SHP77 treated with DMSO at 0.1 percent for 48 hours (cell line): Measurements from ENCODE around the gene SORCS1.

Experiments used
- DNase-seq: peaks from one replicate; lab custom pipeline; 2025; lab: John Stamatoyannopoulos, UW

The SORCS1 gene

DNA sequence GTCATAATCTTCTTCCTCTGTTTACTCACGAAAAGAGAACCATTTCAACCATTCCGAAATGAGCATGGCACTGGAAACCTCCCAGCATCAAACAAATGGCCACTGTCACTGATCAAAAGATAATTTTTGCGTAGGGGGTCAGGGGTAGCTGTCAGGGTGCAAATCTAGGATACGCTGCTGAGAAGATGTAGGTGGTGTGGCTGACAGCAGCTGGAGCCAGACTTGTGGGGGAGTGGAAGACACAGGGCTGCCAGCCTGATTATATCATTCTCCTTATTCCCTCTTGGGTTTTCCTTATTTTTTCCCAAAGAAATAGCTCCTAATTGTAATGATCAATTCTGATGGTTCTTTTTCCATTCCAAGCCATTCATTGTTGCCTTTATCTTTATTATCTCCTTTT is 266.1 kb downstream of the SORCS1 start:
- no peak for DNase-seq

DNA sequence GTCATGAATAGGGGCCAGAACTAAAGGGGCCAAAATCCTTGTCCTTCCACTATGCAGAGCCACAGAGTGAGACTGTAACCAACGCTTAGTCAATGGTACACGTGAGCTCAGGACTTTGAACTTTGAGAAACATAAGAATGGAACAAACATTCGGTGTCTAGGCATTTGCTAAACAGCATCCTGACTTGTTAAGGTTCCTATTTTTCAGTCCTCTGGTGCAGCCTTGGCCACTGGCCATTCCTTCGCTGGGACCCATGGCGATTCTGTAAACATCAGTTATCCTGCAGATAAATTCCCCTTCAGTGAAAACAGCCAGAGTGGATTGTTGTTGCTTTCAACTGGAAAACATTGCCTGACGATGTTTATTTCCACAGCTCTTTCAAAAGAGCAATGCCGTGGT is 266.8 kb downstream of the SORCS1 start:
- DNase-seq: no peak

GRCh38 chr10:106894692-106895091 is 269.8 kb downstream of the SORCS1 start:
- DNase-seq: no peak

- no peak for DNase-seq
These were observed 286.9 kb downstream of the SORCS1 start for GRCh38 chr10:106877574-106877973.

- DNase-seq: no peak
These were observed 290.0 kb downstream of the SORCS1 start for GRCh38 chr10:106874604-106874889.

- no peak for DNase-seq
These were observed 290.5 kb downstream of the SORCS1 start for GRCh38 chr10:106873770-106874603.

DNA sequence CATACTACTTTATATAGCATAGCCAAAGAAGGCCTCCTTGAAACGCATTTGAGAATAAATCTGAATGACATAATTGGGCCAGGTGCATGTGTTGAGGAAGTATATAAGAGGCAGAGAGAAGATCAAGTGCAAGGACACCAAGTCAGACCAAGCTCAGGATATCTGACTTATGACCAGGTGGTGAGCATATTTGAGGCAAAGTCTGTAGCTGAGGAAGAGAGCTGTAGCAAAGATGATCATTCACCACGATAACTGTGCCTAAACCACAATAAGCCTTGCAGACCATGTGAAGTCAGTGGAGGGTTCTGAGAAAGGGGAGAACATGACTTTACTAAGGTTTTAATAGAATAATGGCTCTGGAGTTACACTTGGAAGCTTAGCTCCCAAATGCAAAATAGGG is 292.3 kb downstream of the SORCS1 start:
- no peak for DNase-seq

DNA sequence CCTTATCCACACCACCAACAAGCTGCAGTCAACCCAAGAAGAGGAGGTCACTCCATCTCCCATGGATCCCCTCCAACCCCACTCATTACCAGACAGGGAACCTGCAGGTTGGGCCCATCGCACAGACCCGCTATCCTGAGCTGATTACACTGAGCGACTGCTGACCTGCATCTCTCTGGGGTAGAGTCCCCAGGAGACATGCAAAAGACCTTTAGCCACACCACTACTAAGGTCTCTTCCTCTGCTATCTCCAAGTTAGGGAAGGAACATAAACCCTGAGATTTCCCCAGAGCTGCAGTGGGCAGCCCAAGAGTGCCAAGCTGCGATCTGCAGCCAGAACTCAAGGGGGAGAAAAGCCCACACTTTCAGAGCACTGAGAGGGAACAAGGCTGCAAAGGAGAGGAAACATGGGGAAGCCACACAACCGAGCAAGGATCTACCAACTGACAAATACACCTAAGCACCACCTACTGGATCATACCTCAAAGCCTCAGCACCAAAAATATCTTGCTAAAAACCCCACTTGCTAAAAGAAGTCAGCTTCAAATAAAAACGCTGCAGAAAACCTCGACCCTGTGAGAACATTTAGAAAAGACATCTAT is 298.2 kb downstream of the SORCS1 start:
- no peak for DNase-seq

GRCh38 chr10:106864031-106864430 is 300.5 kb downstream of the SORCS1 start:
- DNase-seq: no peak

DNA sequence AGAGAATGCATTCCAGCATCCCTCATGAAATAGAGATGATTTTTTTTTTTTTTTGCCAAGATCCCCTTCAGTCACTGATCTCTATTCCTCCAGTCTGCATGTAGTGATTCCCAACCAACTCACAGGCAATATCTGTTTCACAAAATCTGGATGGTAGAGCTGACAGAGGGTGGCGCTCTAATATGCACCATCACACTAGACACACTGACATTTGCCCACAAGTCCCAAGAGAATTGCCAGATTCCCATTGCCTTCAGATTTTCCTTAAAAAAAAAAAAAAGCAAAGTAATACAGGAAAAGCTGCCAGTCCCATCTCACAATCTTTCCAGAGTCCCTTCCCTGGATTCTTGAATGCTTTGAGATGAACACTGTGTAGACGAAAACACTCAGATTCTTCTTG is 301.0 kb downstream of the SORCS1 start:
- no peak for DNase-seq

DNA sequence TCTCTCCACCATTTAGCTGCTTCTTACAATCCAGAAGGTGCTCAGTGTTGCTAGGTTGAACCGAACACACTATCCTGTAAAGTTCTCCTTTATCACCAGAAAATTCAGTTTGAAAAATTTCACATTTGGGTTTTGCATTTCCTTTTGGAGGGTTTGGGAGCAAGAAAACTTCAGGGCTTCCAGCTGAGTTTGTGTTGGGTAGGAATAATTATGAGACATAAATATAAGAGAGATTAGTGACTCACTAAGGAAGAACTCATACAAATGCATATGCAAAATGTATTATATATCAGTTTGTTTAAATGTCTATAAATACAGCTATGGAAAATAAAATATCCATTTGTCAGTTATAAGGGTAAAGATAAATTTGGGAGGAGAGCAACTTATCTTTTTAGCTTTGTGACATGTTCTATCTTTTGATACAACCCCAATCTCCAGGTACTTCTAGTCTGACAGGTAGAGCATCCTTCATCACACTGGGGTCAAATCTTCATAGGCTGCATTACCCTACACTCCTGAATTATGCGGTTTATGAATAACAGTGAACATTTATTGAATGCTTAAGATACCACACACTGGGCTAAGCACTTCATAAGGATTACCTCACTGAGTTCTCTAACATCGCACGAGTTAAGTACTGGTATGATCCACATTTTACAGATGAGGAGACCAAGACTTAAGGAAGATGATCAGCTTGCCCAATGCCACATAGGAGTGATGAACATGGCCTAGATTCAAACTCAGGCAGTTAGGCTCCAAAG is 304.4 kb downstream of the SORCS1 start:
- no peak for DNase-seq

GRCh38 chr10:106857728-106858127 is 306.8 kb downstream of the SORCS1 start:
- no peak for DNase-seq

DNA sequence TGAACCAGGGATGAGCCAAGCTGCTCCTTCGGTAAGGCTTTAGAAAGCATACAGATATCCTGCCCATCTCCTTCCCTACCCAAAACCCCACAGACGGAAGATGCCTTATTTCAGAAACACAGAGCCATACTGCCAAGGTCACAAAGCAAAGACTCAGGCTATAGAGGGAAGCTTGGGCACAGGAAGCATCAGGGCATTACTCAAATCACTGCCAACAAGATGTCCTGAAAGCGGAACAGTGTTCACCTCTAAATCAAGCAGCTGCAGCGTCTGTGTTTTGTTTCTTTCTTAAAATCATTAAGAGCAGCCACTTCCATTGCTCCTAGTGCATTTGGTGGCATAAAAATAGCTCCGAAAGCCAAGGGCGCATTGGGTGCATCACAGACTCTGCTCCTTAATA is 307.3 kb downstream of the SORCS1 start:
- DNase-seq: no peak

DNA sequence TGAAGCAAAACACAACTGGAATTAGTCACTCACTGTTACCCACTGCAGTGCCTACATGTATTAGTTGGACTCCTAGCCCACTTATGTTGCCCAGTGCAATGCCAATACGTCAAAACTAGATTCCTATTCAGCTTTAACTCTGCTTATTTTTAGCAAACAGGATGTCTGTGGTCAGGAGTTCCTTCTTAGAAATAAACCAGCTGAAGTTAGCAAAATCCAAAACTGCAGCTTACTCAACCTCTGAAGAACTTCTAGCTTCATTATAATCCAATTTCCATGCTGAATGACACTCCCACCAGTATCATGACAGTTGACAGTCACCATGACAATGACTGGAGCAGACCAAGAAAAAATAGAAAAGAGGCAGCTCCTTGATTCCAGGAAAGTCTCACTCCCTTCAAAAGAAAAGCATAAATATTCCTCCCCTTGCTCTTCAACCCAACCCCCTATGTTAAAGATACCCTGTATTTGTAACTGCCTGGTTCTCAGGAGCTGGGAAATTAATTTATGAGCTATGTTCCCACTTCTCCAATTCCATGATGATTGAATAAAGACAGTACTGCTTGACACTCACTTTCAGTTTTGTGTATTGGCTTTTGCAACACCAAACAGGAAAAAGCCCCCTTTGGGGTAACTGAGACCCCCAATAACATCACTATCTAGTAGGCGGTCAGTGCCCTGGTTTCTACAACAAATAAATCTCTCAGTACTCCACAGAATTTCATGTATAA is 327.4 kb downstream of the SORCS1 start:
- DNase-seq: no peak

- no peak for DNase-seq
These were observed 331.7 kb downstream of the SORCS1 start for GRCh38 chr10:106832846-106833245.

GRCh38 chr10:106830471-106830870 is 334.0 kb downstream of the SORCS1 start:
- DNase-seq: no peak

DNA sequence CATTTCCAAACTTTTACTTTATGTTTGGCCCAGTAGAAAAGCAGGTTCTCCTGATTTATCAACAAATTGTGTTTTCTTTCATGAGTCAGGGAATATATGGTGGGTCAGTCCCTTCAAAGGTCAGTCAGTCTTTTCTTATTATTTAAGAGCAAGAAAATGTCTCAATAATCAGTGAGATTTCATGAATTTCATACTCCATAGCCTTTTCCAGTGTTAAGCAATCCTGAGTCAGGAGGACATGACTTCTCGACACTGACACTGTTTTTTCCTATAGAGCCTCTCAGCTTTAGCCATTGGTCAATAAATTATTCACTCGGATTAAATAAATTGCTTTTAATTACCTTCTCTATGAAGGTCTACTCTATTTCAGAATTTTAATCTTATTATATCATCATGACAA is 334.5 kb downstream of the SORCS1 start:
- DNase-seq: no peak

GRCh38 chr10:106826716-106827115 is 337.8 kb downstream of the SORCS1 start:
- no peak for DNase-seq

- DNase-seq: no peak
These were observed 338.7 kb downstream of the SORCS1 start for GRCh38 chr10:106825576-106826364.

DNA sequence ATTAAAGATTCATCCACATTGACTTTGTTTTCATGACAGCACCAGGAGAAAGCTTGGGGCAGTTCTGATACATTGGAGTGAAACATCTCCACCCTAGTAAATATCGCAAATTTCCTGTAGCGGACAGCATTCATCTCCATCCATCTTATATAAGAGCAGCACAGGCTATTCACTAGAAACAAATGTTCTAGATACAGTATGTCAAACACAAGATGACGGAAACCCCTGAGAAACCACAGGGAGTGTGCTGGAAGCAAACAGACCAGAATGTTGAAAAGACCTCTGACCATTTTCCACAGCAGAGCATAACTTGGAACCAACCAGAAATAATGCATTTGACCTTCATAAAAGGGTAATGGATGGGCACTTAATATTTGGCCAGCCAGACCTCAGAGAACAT is 343.9 kb downstream of the SORCS1 start:
- DNase-seq: no peak

GRCh38 chr10:106819490-106819889 is 345.0 kb downstream of the SORCS1 start:
- DNase-seq: no peak
